IPS DF 19.7 (cell line): ENCODE data around the gene DUSP22.
A peak's percentile ranks its signal among the peaks of the same experiment; 100 is the strongest.
"Not testable (repeated sequence)": the region's sequence is repeated elsewhere in the genome, so short reads cannot be mapped to it uniquely, and the experiment has no call there.

ENCODE experiments used
- DNase-seq: peaks from one replicate; pipeline ENCODE4 v3.0.0-alpha.2; 2013; ENCODE audit warnings: low read depth, low spot score

DUSP22 gene

DNA sequence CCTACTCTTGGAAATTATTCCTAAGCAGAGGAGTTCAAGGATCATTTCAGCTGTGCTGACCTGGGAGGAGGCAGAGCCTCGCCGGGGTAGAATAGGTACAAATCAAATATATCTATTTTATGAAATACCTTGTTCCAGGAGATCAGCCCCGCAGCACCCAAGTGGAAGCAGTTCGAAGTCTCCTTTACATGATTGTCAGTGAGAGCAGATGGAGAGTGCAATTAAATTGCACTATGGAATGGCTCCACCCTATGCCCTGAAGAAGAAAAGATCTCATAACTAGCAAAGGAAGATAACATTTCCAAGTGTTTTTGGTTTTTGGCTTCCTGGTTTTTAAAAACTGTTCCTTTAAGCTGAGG, 31.4 kb downstream of the DUSP22 start:
- no peak for DNase-seq

- DNase-seq: no peak
These were observed 31.9 kb downstream of the DUSP22 start for GRCh38 chr6:324116-324728.

GRCh38 chr6:324729-325125, 32.4 kb downstream of the DUSP22 start:
- no peak for DNase-seq

- not testable (repeated sequence) for DNase-seq
These were observed 33.0 kb downstream of the DUSP22 start for GRCh38 chr6:325161-325860.

DNA sequence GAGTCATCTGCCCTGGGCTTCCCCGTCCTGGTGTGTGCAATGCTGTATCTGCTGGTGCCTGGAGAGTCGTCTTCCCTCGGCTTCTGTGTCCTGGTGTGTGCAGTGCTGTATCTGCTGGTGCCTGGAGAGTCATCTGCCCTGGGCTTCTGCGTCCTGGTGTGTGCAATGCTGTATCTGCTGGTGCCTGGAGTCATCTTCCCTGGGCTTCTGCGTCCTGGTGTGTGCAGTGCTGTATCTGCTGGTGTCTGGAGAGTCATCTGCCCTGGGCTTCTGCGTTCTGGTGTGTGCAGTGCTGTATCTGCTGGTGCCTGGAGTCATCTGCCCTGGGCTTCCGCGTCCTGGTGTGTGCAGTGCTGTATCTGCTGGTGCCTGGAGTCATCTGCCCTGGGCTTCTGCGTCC, 33.8 kb downstream of the DUSP22 start:
- not testable (repeated sequence) for DNase-seq

GRCh38 chr6:326896-327537, 34.7 kb downstream of the DUSP22 start:
- DNase-seq: no peak

DNA sequence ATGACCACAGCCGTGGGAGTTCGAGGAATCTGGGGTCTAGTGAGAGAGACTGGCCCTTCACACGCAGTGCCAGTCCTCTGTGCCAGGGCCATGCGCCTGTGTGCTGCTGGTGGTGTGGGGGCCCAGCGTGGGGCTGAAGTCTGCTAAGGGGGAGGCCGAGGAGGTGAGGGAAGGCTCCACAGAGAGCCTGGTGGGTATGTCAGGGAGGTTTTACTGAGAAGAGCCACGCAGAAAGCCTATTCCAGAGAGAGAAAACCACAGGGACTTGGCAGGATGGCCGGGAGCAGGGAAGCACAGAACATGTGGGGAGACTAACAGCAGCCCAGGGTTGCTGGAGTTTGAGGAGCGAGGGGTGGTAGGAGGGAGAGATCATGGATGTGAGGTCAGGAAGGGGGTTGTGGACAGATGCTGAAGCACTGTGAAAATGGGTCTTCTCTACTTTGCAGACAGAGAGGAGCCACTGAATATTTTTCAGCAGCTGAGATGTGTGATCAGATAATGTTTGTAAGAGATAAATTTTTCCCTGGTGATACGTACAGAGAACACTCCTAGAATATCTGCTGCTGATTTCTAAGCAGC, 35.3 kb downstream of the DUSP22 start:
- DNase-seq: no peak

- DNase-seq: no peak
These were observed 35.9 kb downstream of the DUSP22 start for GRCh38 chr6:328136-328670.

- DNase-seq: no peak
These were observed 36.6 kb downstream of the DUSP22 start for GRCh38 chr6:328924-329323.

DNA sequence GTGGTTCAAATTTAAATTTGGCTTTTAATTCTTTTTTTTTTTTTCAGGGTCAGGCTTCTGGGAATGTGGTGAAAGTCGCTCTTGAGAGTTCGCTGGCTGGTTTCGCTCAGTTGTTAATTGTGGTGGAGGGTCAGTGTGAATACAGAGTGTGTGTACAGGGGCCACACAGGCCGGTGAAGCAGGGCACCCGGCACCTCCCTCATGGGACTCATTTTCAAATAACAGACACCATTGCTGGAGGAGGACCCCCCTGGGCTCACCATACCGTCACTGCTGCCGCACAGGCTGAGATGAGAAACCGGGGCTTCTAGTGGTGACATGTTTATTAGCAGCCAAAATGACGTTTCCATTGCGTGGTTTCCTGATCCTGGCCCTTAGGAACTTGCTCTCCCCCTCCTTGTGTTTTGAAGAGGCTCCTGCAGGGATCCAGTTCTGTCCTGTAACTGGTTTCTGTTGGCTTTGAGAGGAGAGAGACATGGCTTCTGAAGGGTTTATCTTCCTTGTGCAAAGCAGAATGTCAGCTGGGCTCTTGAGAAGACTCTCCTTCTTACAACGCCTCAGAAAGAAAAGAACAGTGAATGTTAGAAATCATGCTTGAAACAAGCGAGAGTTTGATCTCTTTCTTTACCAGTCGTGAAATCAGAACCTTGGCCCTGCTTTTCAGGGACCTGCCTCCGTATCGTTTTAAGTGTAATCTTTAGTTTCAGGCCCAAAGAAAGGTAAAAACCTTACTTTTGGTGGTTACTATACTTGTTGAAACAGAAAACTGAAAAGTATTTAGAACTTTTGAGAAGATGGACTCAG, 37.8 kb downstream of the DUSP22 start:
- DNase-seq: peak; percentile 20

- no peak for DNase-seq
These were observed 38.7 kb downstream of the DUSP22 start for GRCh38 chr6:330948-331347.

- no peak for DNase-seq
These were observed 39.6 kb downstream of the DUSP22 start for GRCh38 chr6:331622-332521.

DNA sequence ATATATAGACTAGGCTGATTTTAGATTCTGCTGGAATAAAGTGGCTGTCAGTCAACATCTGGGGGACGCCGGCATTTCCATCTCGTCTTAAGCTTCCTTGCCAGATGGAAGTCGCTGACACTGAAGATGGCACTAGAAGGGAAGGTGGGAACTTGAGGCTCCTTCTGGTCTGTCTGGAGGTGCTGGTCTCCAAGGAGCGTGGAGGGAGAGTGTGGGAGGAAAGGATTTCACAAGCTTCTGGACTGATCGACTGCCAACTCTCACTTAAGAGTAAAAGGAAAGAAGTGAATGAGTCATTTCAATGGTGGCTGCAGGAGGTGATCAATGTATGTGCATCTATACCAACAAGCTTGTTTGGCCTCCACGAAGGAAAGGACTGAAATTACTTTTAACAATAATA, 40.4 kb downstream of the DUSP22 start:
- no peak for DNase-seq

GRCh38 chr6:333379-334002, 41.2 kb downstream of the DUSP22 start:
- DNase-seq: no peak

DNA sequence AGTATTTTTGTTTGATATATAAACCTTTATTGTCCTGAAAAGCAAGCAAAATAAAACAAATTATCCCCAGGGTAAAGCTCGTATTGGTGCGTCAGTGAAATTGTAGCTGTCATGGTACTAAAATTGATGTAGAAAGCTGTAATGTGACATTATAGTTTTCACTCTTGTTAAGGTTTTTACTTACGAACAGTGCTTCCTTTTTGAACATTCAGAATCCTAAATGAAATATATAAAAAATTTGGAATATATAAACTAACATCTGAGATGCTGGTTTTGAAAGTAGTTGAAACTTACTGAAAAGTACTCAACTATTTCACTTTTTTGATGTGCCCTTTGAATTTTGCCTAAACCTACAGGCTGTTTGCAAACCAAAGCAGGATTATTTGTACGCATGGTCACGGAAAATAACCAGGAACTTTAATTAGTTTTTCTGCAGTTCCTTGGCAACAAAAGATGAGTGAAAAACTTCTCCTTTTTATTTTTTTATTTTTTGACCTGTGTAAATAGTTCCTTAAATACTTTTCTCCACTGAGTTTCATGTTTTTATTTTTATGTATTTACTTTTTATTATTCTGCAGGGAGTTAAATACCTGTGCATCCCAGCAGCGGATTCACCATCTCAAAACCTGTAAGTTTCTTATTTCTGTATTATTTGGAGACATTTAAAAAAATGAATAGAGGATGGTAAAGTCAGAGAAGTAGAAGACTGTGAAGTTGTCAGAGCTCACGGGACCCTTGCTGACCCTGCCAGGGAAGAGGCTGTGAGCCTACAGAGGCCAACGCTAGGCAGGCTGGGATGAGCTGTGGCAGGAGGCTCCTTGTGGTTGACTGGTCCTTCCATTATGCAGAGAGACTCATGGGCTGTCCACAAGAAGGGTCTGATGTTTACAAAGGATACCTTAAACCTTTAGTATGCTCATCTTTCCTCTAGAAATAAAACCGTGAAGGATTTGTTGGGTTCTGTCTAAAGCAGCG, 42.5 kb downstream of the DUSP22 start:
- DNase-seq: no peak

DNA sequence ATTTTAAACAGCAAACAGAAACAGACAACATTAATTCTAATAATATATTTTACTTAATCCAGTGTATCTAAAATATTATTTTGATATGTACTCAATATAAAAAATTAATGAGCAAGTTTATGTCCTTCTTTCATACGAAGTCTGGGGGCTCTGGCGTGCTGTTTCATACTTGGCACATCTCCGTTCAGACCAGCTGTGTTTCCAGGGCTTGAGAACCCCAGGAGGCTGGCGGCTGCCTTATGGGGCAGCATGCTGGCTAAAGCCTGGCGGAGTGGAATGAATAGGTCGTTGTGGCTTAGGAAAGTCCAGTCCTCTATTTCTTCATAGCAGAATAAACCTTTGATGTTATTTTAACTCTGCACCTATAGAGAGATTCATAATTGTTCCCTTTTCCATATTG, 43.3 kb downstream of the DUSP22 start:
- DNase-seq: no peak

DNA sequence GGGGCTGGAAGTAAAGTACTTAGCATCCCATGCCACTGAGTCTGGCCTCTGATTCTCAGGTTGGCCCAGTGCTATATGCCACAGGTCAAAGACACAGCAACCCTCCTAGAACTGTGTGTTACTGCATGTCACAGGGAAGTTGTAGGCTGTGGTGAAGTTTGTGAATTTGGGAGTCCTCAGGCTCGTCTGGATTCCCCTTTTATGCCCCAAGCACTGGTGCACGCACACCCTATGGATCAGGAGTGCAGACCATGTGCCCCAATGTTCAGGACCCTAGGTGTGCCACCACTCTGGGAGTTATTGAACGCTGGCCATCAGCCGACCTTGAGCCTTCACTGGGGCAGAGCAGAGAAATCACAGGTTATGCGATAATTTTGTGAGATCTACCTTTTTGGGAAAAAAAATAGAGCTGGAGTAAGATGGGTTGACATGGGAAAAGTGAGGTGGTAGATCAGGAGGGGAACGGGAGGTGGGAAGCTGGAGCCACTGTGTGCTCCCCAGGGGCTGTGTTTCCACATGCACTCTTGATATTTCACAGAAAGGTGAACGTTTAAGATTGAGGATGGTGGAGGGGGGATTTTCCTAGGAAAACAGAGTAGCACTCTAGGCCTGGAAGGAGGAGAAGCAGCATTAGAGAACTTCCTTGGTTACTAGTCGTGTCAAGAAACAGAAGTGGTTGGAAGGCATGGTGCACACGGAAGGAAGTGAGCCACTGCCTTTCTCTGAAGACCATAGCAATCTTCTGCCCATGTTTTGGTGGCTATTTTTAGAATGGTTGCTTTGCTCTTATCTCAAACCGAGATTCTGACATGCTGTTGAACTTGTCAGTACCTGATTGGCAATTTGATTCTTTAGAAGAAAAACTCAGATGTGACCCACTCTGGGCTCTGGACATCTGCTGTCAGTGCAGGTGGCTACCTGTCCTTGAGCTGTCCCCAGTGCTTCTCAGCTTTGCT, 44.1 kb downstream of the DUSP22 start:
- no peak for DNase-seq
